GM23248 (cell line): ENCODE data around the gene NUP62CL. TPM values are rescaled to one million over a fixed set of nuclear protein-coding genes. Genes with fewer than 3 reads are reported as not detected.

Experiments used
- DNase-seq: peaks from one replicate; pipeline ENCODE4 v3.0.0-alpha.2; 2015
- H2AFZ ChIP-seq: fragments of 200-600 bp; sonication (generic); 2 replicates; pipeline ENCODE4 v1.6.1; 2016; ENCODE audit warnings: antibody characterized with exemption
- H3F3A ChIP-seq: fragments of 200-600 bp; sonication (generic); 2 replicates; pipeline ENCODE4 v1.6.1; 2016; ENCODE audit warnings: mild to moderate bottlenecking, antibody characterized with exemption, mixed run types; ENCODE audit not compliant: insufficient read depth
- H3K27ac ChIP-seq: fragments of 200-600 bp; sonication (generic); 2 replicates; pipeline ENCODE4 v1.5.1; 2016; ENCODE audit warnings: mild to moderate bottlenecking
- H3K27me3 ChIP-seq: fragments of 200-600 bp; sonication (generic); replicated peaks from 2 replicates; pipeline ENCODE4 v1.6.1; 2016; ENCODE audit warnings: mild to moderate bottlenecking; ENCODE audit not compliant: insufficient read depth
- H3K36me3 ChIP-seq: fragments of 200-600 bp; sonication (generic); 2 replicates; pipeline ENCODE4 v1.6.1; 2016; ENCODE audit warnings: low read depth, mild to moderate bottlenecking
- H3K4me1 ChIP-seq: fragments of 200-600 bp; sonication (generic); 2 replicates; pipeline ENCODE4 v1.6.1; 2016; ENCODE audit warnings: mild to moderate bottlenecking; ENCODE audit not compliant: insufficient read depth
- H3K4me2 ChIP-seq: fragments of 200-600 bp; sonication (generic); one replicate; pipeline ENCODE4 v1.6.1; 2016; ENCODE audit warnings: mild to moderate bottlenecking; ENCODE audit not compliant: unreplicated experiment
- H3K4me3 ChIP-seq: fragments of 200-600 bp; sonication (generic); 2 replicates; pipeline ENCODE4 v1.5.1; 2016; ENCODE audit warnings: mild to moderate bottlenecking
- H3K79me2 ChIP-seq: fragments of 200-600 bp; sonication (generic); 2 replicates; pipeline ENCODE4 v1.6.1; 2016; ENCODE audit warnings: mild to moderate bottlenecking; ENCODE audit not compliant: insufficient read depth
- H3K9ac ChIP-seq: fragments of 200-600 bp; sonication (generic); 2 replicates; pipeline ENCODE4 v1.6.1; 2016; ENCODE audit warnings: mild to moderate bottlenecking
- H3K9me2 ChIP-seq: fragments of 200-600 bp; sonication (generic); 2 replicates; pipeline ENCODE4 v1.6.1; 2016; ENCODE audit warnings: mixed run types, mild to moderate bottlenecking, moderate library complexity; ENCODE audit not compliant: insufficient read depth
- H3K9me3 ChIP-seq: fragments of 200-600 bp; sonication (generic); one replicate; pipeline ENCODE4 v1.6.1; 2017; ENCODE audit warnings: low read depth
- H4K20me1 ChIP-seq: fragments of 200-600 bp; sonication (generic); 2 replicates; pipeline ENCODE4 v1.6.0; 2016; ENCODE audit not compliant: insufficient read depth
- EZH2 ChIP-seq: fragments of 200-600 bp; sonication (generic); IDR thresholded peaks from 2 replicates; pipeline ENCODE4 v1.6.1; 2018; ENCODE audit warnings: antibody characterized with exemption, mild to moderate bottlenecking; ENCODE audit not compliant: insufficient read depth, poor library complexity, severe bottlenecking
- EZH2phosphoT487 ChIP-seq: fragments of 200-600 bp; sonication (generic); IDR thresholded peaks from 2 replicates; pipeline ENCODE4 v1.6.1; 2018; ENCODE audit warnings: antibody characterized with exemption, moderate library complexity, mild to moderate bottlenecking, low read depth; ENCODE audit not compliant: insufficient read depth
- WGBS, 2 experiments: methylation state at CpG; one replicate each; pipeline ENCODE4 v1.1.6; 2015 to 2017; ENCODE audit warnings: low lambda C conversion rate in 2 of 2, low coverage in 1 of 2; ENCODE audit errors: missing lambda C conversion rate in 2 of 2; 5-methylcytosine and 5-hydroxymethylcytosine counted together
- in situ Hi-C: fragments of 300-500 bp; cut with MboI; formaldehyde crosslinking; loops from 2 replicates; pipeline ENCODE4 v1.15.0; 2020
- polyA plus RNA-seq: library from polyadenylated mRNA; unstranded; fragments of >200 nt; fragmentation: Nextera tagmentation; extraction: Ambion mirVana; gene quantifications from 2 replicates; pipeline ENCODE4 v1.2.1, GENCODE V29; 2016
- total RNA-seq: library from RNA; depleted of rRNA; stranded (reverse); fragments of >200 nt; shearing (Covaris generic); gene quantifications from 2 replicates; pipeline ENCODE4 v1.2.3, GENCODE V29; 2014

The NUP62CL gene
- total and polyA plus RNA-seq, 2 experiments from 2014 or later = not detected

DNA sequence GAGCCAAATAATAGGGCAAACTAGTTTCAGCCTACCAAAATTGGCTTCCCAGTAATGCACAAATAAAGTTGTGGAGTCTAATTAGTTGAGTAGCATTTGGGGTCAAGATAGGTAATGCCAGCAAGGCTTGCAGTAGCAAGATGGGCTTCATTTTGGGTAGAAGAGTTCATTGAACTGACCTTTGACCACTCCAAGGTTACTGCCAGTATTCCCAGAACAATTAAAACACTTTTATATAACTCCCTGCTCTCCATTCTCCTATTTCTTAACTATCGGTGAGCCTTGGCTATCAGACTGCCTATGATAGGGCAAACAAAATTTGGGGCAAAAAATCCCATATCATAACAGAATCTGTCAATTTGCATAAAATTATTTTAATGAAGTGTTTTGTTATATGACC is 7.2 kb upstream of the NUP62CL start:
- H3K4me1 ChIP-seq = no peaks in the 10 kb centered on the region
- no peaks in the 10 kb centered on the region for H3F3A ChIP-seq
- H4K20me1 ChIP-seq = no peaks in the 10 kb centered on the region
- DNase-seq = no peak
- no peaks in the 10 kb centered on the region for H3K36me3 ChIP-seq
- H3K9me2 ChIP-seq = no peaks in the 10 kb centered on the region
- WGBS, 2 experiments = 43 to 55% methylated on average over 1 of the region's 1 CpG
- in situ Hi-C loops = no loop called here
- H3K27ac ChIP-seq = no peak overlapping the region
- no peaks in the 10 kb centered on the region for H3K9me3 ChIP-seq
- H3K9ac ChIP-seq = no peak overlapping the region
- no peak overlapping the region for H3K4me2 ChIP-seq
- TF ChIP-seq EZH2 = no peak
- no peak for TF ChIP-seq EZH2phosphoT487
- H3K4me3 ChIP-seq = no peak overlapping the region
- no peaks in the 10 kb centered on the region for H3K79me2 ChIP-seq
- H2AFZ ChIP-seq = no peak overlapping the region
- no peaks in the 10 kb centered on the region for H3K27me3 ChIP-seq

- Histone ChIP-seq H2AFZ (no peak overlapping the region), H3K36me3 (no peaks in the 10 kb centered on the region), H3K79me2 (no peaks in the 10 kb centered on the region), H3K27ac (no peak overlapping the region), H4K20me1 (no peaks in the 10 kb centered on the region), H3K9me2 (no peaks in the 10 kb centered on the region), H3K9me3 (no peaks in the 10 kb centered on the region), H3F3A (no peaks in the 10 kb centered on the region), H3K4me2 (no peak overlapping the region), H3K4me3 (no peak overlapping the region), H3K4me1 (no peaks in the 10 kb centered on the region), H3K27me3 (0 out of 2 replicates have a peak, but pooled peaks cover 7% of the 10 kb centered on the region), H3K9ac (no peak overlapping the region)
- TF ChIP-seq EZH2 (no peak), EZH2phosphoT487 (no peak)
- no peak for DNase-seq
- 88 to 92% methylated on average over 9 of the region's 9 CpGs for WGBS, 2 experiments
- in situ Hi-C loops = no loop called here
Observed at GRCh38 chrX:107207943-107208342, 1.7 kb upstream of the NUP62CL start.

GRCh38 chrX:107207089-107207488 is 856 bp upstream of the NUP62CL start:
- TF ChIP-seq EZH2 = no peak
- TF ChIP-seq EZH2phosphoT487 = no peak
- H3F3A ChIP-seq = no peaks in the 10 kb centered on the region
- no peak overlapping the region for H3K9ac ChIP-seq
- H4K20me1 ChIP-seq = no peaks in the 10 kb centered on the region
- no peaks in the 10 kb centered on the region for H3K4me1 ChIP-seq
- H3K9me3 ChIP-seq = no peaks in the 10 kb centered on the region
- no peaks in the 10 kb centered on the region for H3K9me2 ChIP-seq
- H3K79me2 ChIP-seq = no peaks in the 10 kb centered on the region
- no peak overlapping the region for H3K4me3 ChIP-seq
- 80 to 87% methylated on average over 7 of the region's 7 CpGs for WGBS, 2 experiments
- 0 out of 2 replicates have a peak, but pooled peaks cover 7% of the 10 kb centered on the region for H3K27me3 ChIP-seq
- H2AFZ ChIP-seq = no peak overlapping the region
- in situ Hi-C loops = no loop called here
- H3K4me2 ChIP-seq = no peak overlapping the region
- no peaks in the 10 kb centered on the region for H3K36me3 ChIP-seq
- no peak overlapping the region for H3K27ac ChIP-seq
- DNase-seq = no peak

GRCh38 chrX:107206697-107207065 is 448 bp upstream of the NUP62CL start:
- no peak overlapping the region for H3K4me2 ChIP-seq
- no peak overlapping the region for H3K27ac ChIP-seq
- no peak overlapping the region for H3K9ac ChIP-seq
- no peak overlapping the region for H3K4me3 ChIP-seq
- no peaks in the 10 kb centered on the region for H3F3A ChIP-seq
- TF ChIP-seq EZH2phosphoT487 (no peak), EZH2 (no peak)
- in situ Hi-C loops = no loop called here
- no peaks in the 10 kb centered on the region for H3K36me3 ChIP-seq
- no peaks in the 10 kb centered on the region for H3K4me1 ChIP-seq
- H2AFZ ChIP-seq = no peak overlapping the region
- H3K79me2 ChIP-seq = no peaks in the 10 kb centered on the region
- 0 out of 2 replicates have a peak, but pooled peaks cover 7% of the 10 kb centered on the region for H3K27me3 ChIP-seq
- H3K9me2 ChIP-seq = no peaks in the 10 kb centered on the region
- no peaks in the 10 kb centered on the region for H4K20me1 ChIP-seq
- 72 to 76% methylated on average over 9 of the region's 9 CpGs for WGBS, 2 experiments
- H3K9me3 ChIP-seq = no peaks in the 10 kb centered on the region
- DNase-seq = no peak

GRCh38 chrX:107204068-107204605 is 2.1 kb downstream of the NUP62CL start:
- DNase-seq = no peak
- Histone ChIP-seq H3K27me3 (0 out of 2 replicates have a peak, but pooled peaks cover 7% of the 10 kb centered on the region), H3K9ac (no peak overlapping the region), H3K36me3 (no peaks in the 10 kb centered on the region), H3K9me3 (no peaks in the 10 kb centered on the region), H3F3A (no peaks in the 10 kb centered on the region), H3K4me1 (no peaks in the 10 kb centered on the region), H3K79me2 (no peaks in the 10 kb centered on the region), H2AFZ (no peak overlapping the region), H3K27ac (no peak overlapping the region), H3K4me2 (no peak overlapping the region), H3K9me2 (no peaks in the 10 kb centered on the region), H3K4me3 (no peak overlapping the region), H4K20me1 (no peaks in the 10 kb centered on the region)
- TF ChIP-seq EZH2 (no peak), EZH2phosphoT487 (no peak)
- in situ Hi-C loops = no loop called here
- WGBS, 2 experiments = 79 to 85% methylated on average over 6 of the region's 6 CpGs
